Measurements from ENCODE around the gene SRR.

- TF ChIP-seq, protein P1, sequence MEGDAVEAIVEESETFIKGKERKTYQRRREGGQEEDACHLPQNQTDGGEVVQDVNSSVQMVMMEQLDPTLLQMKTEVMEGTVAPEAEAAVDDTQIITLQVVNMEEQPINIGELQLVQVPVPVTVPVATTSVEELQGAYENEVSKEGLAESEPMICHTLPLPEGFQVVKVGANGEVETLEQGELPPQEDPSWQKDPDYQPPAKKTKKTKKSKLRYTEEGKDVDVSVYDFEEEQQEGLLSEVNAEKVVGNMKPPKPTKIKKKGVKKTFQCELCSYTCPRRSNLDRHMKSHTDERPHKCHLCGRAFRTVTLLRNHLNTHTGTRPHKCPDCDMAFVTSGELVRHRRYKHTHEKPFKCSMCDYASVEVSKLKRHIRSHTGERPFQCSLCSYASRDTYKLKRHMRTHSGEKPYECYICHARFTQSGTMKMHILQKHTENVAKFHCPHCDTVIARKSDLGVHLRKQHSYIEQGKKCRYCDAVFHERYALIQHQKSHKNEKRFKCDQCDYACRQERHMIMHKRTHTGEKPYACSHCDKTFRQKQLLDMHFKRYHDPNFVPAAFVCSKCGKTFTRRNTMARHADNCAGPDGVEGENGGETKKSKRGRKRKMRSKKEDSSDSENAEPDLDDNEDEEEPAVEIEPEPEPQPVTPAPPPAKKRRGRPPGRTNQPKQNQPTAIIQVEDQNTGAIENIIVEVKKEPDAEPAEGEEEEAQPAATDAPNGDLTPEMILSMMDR (IDR thresholded peaks at IDR 0.05; ENCODE audit: low read depth, low read length), result no peak
- TF ChIP-seq, protein P2, sequence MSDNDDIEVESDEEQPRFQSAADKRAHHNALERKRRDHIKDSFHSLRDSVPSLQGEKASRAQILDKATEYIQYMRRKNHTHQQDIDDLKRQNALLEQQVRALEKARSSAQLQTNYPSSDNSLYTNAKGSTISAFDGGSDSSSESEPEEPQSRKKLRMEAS (IDR thresholded peaks at IDR 0.05; ENCODE audit: low read depth, low read length), result no peak
These were observed 4.0 kb upstream of the SRR start for GRCh38 chr17:2299756-2300155.

All from NB4 (cell line).